HG02973 (cell line): ENCODE results near the gene YJEFN3.

Experiments used
- ATAC-seq: cut with Tn5 transposase; IDR thresholded peaks from one replicate; pipeline ENCODE4 v1.9.1; 2021; ENCODE audit warnings: moderate library complexity; ENCODE audit not compliant: unreplicated experiment

YJEFN3 gene

GRCh38 chr19:19549804-19550464 lies 21.2 kb downstream of the YJEFN3 start:
- no peak for ATAC-seq

DNA sequence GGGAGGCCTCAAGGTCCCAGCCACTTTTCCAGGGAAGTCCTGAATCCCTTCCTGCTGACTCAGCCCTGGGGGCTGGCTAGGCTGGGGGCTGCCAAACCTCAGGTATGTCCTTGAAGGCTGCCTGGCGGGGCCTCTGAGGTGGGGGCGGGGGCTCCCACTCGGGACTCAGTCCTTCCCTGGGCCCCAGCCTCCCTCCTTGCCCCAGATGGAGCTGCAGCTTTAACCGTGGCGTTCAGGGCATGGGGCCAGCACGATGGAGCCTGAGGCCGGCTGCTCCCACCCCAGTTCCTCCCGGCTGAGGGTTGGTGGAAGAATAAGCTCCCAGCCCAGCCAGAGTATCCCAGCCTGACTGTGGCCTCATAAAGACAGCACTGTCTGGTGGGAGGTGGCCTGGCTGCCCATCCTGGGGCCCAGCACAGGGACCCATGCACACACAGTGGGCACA lies 21.8 kb downstream of the YJEFN3 start:
- no peak for ATAC-seq

DNA sequence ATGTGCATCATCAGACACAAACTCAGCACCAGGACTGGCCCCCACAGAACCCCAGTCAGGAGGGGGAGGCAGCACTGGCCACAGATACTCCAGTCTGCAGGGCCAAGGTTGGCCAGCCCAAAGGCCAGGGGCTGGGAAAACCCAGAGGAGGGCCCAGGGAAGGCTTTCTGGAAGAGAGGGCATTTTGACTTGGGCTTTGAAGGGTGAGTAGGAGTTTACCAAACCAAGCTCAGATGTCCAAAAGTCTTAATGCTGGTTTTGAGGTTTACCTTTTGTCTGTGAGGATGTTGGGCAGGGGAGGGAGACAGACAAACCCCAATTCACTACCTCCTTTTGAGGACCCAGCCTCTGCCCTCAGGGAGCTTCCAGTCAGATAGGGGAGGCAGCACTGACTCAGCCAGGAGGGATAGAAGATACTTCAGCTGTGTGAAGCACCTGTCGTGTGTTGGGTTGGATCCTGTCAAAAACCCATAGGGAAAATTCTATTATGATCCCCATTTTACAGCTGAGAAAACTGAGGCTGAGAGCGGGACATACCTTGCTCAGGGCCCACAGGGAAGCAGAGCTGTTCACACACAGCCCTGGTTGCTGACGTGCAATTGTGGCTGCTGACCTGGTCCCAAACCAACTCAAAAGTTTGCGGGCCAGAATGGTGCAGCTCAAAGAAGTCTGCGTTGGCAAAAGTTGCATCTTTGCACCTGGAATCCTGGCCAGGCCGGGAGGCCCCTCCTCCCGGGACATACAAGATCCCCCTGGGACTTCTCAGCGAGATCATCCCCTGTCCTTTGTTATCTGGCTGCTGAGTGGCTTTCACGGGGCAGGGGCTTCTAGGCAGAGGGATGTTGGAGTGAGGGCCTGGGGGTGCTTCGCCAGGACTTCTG lies 22.5 kb downstream of the YJEFN3 start:
- no peak for ATAC-seq

DNA sequence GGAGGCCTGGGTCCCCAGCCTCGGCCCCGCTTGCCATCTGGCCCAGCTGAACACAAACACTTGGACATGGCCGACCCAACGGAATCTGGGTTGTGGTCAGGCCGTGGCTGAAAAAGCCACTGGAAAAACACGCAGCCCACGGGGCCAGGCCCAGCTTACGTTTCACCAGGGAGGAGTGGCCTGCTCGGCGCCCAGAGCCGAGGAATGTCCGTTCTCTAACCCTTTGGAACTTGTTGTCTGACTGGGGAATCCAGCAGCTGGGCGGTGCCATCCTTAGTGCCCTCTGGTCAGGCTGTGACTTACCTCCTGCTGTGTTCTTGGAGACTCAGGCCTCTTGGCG lies 23.1 kb downstream of the YJEFN3 start:
- no peak for ATAC-seq

GRCh38 chr19:19552798-19553197 lies 24.1 kb downstream of the YJEFN3 start:
- ATAC-seq, result no peak

- ATAC-seq, result no peak
These were observed 25.0 kb downstream of the YJEFN3 start for GRCh38 chr19:19553670-19554069.

DNA sequence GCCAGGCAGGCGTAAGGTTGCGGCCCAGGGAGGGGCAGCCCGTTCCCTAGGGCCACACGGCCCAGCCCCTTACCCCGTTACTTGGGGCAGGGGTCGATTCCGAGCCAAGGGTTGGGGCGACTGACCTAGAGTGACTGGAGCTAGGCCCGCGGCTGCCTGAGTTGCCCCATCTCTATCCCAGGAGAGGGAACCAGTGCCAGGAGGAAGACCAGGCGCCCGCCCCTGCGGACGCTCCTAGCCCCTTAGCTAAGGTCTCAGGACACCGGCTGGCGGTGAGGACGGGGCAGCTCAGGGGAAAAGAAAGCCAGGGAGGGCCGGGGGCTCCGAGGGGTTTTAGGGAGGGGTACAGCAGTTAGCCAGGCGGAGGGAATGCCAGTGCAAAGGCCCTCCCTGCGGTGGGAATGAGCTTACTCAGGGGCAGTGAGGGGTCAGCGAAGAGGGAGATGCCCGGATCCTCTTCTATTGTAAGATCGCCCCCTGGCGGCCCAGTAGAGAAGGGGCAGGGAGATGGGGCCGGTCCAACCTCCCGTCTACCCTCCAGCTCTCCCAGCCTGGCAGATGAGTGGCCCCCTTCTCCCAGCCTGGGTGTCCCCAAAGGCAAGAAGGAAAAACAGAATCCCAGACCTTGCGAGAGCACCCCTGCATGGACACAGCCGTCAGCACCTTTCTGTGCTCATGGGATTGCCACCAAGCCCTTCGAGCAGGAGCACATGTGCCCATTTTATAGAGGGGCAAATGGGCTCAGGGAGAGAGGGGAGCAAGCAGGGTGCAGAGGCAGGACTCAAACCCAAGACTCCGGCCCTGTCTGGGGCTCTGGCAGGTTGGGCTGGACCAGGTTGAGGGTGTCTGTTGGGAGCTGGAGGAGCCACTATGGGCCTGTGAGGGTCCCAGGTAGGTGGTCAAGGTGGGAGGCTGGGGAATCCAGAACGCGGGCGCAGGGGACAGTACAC lies 25.6 kb downstream of the YJEFN3 start:
- ATAC-seq, result no peak

GRCh38 chr19:19558055-19558454 lies 29.3 kb downstream of the YJEFN3 start:
- ATAC-seq, result no peak

DNA sequence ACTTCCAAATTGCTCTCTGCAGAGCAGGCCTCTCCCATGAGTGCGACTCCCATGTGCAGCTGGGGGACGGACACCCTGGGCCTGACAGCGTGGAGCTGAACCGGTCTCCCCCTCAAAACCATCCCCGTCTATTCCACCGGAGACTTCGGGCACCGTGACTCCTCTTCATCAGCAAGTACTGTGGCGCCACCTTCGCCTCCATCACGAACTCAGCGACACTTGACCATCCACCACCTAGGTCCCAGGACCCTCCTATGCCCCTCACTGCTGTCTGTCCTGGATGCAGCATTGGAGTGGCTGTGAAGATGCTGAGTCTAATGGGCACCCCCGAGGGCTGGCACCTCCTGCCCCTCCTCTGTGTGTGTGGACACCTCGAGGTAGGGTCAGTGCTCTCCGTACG lies 29.9 kb downstream of the YJEFN3 start:
- no peak for ATAC-seq

- no peak for ATAC-seq
These were observed 31.2 kb downstream of the YJEFN3 start for GRCh38 chr19:19559931-19560330.

GRCh38 chr19:19561946-19562664 lies 33.4 kb downstream of the YJEFN3 start:
- no peak for ATAC-seq

- ATAC-seq, result no peak
These were observed 34.1 kb downstream of the YJEFN3 start for GRCh38 chr19:19562665-19563347.

DNA sequence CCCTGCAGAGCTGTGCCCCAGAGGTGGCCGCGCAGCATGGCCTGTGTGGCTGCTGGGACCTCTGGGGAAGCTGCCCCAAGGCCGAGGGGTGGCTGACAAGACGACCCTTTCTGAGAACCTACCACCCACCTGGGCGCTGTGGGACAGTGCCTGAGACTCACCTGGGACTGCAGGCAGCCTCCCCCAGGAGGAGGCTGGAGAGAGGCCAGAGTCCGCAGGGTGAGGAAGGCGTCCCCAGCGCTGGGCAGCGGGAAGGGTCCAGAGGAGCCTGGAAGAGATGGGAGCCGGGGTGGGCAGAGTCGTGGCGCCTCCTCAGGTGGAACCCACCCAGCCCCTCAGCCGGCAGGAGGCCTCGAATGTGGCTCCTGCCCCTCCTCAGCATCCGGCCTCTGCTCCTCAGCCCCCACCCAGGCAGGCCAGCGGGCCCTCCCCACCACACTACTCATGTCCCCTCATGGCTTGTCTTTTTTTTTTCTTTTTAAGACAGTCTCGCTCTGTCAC lies 34.7 kb downstream of the YJEFN3 start:
- no peak for ATAC-seq

DNA sequence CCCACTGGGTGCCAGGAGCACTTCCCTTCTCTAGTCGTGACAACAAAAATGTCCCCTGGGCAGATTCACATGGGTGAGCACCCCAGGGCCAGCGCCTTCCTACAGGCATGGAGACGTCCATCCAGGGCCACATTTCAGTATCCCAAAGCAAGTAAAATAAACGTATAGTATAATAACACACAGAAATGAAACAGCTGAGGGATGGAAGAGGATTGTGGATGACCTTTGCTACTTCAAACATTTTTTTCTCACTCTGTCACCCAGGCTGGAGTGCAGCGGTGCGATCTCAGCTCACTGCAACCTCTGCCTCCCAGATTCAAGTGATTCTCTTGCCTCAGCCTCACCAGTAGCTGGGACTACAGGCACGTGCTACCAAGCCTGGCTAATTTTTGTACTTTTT lies 37.6 kb downstream of the YJEFN3 start:
- ATAC-seq, result no peak

DNA sequence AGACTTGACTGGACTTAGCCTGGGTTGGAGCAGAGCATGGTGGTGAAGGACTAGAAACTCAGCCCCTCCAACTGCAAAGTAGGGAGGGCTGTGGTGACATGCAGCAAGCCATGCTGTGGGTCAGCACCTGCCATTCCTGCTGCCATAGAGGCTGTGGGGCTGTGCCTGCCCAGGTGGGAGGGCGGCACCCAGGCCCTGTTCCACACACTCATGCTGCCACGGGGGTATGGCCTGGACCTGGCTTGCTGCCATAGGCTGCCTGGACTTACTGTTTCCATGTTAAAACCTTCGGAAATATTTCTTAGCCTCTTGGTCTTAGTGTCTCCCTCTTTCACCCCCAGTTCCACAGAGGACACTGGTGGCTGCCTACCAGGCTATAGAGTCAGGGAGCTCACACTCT lies 38.7 kb downstream of the YJEFN3 start:
- ATAC-seq, result no peak

- no peak for ATAC-seq
These were observed 40.4 kb downstream of the YJEFN3 start for GRCh38 chr19:19568802-19569756.

DNA sequence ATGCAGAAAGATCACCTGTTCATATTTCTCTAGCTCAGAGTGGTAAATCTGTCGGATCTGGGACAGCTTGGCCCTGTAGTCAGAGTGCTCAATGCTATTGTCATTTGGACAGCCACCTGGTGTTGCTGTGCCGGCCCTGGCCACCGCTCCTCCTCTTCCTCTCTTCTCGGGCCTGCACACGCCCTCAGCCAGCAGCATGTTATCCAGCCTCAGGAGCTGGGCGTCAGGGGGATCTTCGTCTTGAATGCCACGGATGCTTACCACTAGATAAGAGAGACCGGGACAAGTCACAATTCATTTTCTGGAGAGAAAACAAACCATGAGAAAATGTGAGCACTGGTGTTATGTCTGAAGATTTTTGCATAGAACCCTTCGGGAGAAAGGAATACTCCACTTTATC lies 41.9 kb downstream of the YJEFN3 start:
- no peak for ATAC-seq

DNA sequence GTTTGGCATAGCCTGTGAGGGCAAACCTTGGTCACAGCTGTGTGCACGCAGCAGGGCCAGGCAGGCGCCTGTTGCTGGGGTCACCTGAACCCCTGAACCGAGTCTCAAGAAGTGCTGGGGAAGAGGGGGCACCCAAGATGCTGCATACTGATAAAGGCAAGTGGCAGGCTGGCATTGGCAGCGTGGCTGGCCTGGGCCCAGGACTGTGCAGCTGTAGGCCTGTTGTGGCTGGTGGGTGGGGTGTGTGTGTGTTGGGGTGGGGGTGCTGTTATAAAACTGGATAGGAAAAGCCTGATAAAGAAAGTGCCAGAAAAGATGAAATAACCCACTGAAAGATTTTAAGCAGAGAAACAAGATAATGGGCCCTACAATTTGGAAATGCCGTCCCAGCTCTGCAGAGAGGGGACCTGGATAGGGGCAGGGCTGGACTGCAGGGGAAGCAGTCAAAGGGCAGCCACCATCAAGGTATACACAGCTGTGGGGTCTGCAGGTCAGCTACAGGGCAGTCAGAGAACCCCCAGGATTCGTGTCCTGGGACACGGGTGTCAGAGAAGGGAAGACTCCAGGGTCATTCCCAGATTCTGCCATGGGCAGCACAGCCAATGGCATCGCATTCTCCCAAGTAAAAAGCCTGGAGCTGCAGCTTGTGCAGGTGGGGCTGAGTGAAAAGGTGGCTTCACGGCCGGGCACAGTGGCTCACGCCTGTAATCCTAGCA lies 42.5 kb downstream of the YJEFN3 start:
- no peak for ATAC-seq
